GM12872 (cell line): ENCODE data around the gene SIRPA.

Experiments used
- TF ChIP-seq, protein P1 (sequence below): IDR thresholded peaks from 3 replicates; pipeline ENCODE4 v1.5.1; 2011; ENCODE audit warnings: low read depth, mild to moderate bottlenecking, low read length, moderate library complexity; ENCODE audit not compliant: insufficient read depth

Gene SIRPA

DNA sequence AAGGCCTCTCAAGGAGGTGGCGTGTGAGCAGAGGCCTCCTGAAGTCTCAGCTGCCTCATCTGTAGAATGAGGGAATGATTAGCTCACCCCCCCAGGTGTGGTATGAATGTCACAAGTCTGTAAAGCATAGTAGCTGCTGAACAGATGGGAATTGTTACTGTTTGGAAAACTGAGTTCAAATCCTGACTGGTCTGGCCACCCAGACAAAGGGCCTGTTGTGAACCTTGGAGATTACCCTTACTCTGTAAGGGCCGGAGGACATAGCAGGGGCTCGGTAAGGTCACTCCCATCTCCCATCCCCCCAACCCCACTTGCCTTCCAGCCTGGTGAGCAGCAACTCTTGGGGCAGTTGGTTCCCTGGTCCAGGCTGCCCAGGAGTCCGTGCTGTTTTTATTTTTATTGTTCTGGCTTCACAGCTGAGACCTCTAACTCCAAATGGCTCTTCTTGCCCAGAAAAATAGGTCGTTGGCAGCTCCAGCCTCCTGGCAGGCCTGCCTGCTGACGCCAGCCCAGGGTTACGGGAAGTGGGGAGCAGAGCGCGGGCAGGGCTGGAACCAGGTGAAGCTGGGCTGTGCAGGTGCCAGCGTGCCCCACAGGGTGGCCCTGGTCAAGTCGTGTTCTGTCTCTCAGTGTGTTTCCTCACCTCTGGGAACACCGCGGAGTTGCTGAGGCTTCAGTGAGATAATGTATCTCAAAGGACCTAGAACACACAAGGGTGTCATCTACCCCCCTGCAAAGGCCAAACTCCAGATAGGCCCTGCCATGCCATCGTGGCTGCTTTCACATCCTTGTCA lies 4.5 kb upstream of the SIRPA start:
- TF ChIP-seq, protein P1, sequence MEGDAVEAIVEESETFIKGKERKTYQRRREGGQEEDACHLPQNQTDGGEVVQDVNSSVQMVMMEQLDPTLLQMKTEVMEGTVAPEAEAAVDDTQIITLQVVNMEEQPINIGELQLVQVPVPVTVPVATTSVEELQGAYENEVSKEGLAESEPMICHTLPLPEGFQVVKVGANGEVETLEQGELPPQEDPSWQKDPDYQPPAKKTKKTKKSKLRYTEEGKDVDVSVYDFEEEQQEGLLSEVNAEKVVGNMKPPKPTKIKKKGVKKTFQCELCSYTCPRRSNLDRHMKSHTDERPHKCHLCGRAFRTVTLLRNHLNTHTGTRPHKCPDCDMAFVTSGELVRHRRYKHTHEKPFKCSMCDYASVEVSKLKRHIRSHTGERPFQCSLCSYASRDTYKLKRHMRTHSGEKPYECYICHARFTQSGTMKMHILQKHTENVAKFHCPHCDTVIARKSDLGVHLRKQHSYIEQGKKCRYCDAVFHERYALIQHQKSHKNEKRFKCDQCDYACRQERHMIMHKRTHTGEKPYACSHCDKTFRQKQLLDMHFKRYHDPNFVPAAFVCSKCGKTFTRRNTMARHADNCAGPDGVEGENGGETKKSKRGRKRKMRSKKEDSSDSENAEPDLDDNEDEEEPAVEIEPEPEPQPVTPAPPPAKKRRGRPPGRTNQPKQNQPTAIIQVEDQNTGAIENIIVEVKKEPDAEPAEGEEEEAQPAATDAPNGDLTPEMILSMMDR = no peak

DNA sequence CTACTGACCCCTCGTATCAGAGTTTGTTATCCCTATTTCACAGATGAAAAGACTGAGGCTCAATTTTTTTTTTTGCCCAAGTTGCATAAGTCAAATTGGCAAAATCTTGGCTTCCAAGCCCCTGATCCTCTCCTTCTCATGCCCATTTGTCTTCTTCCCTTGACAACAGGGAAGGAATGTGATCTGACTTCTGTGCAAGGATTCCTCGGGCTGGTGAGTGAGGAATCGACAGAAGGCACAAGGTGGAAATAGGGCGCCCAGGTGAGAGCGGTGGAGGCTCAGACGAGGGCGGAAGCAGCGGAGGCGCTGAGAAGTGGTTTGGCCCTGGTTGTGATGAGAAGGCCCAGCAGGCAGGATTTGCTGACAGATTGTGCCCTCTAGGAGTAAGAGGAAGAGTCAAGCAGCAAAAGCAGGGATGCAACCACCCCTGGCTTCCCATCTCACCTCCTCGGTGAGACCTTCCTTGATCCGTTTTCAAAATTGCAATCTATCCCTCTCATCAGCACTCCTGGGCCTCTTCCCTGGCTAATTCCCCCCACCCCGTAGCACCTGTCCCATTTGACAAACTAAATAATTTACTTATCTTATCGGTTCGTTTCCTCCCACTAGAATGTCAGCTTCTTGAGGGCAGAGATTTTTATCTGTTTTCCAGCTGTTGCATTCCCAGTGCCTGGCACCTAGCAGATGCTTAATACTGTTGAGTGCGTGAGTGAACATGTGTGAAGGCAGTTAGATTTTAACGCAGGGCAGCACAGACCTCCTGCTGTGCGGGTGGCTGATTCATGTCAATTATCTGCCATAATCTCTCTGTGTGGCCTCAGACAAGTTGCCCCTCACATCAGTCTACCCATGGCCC lies 3.7 kb upstream of the SIRPA start:
- TF ChIP-seq, protein P1 = no peak

DNA sequence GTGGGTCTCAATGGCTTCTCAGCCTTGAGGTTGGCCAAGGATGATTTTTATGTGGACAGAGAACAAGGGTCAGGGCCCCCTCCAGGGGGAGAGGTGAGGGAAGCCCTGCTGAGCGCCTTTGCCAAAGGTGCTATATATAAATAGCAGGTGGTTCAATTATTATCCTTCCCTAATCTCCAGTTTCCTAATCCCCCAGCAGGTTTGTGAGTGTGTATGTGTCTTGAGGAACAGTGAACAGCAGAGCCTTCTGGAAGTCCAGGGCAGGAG lies 3.2 kb upstream of the SIRPA start:
- TF ChIP-seq, protein P1 = no peak

DNA sequence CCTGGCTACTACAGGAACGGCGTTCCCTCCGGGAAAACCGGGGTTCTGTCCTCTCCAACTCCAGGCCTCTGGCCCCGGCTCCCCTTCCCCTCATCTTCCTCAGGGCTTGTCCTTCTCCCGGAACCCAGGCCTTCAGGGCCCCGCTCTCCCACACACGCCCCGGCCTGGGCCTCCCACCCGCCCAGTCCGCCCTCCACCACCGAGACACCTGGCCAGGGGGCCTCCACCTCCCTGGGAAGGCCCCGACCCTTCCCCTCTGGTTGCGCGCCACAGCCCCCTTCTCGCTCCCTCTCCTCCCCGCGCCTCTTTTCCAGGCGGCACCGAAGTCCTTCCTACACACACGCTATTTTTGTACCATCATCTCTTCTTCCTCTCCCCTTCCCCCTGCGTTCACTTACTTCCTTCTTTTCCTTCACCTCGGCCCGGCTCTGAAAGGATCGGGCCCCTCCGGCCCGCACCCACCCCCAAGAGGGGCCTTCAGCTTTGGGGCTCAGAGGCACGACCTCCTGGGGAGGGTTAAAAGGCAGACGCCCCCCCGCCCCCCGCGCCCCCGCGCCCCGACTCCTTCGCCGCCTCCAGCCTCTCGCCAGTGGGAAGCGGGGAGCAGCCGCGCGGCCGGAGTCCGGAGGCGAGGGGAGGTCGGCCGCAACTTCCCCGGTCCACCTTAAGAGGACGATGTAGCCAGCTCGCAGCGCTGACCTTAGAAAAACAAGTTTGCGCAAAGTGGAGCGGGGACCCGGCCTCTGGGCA lies 1.3 kb upstream of the SIRPA start:
- TF ChIP-seq, protein P1 = no peak

DNA sequence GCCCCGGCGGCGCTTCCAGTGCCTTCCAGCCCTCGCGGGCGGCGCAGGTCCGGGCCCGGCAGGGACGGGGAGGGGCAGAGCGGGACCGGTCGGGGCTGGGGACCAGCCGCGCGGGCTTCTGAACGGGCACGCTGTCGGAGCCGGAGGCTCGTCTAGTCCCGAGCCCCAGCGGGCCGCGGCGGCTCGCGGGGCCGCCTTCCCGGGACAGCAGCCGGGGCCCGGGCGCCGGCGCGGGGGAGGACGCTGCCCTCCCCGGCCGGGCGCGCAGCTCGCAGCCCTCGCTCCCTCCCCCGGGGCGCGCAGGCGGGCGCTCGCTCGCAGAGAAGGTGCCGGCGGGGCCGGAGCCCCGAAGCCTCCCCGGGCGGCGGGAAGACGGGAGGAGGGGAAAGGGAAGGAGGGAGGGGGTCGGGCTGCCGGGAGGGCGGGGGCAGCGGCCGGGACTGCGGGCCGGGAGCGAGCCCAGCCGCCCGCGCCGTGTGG lies 696 bp upstream of the SIRPA start:
- TF ChIP-seq, protein P1 = no peak

DNA sequence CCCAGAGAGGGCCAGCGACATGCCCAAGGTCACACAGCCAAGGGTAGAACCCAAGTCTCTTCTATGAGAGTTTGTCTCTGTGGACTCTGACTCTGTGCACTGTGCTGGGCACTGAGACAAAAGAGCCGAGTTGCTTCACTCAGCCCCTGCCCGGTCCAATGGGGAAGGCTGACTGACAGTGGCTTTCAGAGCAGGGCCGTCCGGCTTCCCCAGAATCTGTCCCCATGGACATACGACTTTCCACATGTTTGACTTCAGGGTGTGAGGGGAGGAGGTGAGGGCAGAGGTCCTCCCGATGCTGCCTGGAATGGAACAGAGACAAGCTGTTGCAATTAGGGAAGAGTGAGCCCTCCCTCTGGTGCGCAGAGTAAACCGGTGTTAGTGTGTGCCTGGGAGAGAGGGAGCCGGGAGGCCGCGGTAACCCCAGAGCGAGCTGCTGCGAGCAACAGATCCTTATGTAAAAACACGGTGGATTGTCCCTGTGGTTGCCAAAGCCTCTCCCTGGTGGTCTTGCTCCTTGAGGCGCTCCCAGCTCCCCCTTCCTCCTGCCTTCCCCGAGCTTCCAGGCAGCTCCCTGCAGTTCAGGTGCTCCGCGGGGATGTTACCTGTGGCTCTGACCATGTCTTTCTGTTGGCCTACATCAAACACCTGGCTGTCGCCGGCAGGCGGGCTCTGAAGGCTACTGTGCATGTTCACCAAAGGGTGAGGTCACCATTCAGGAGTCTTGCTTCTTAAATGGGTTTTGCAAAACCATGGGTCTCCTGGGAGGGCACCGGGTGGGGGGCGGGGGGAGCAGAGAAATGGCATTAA lies 672 bp downstream of the SIRPA start:
- TF ChIP-seq, protein P1 = no peak
